HG03196 (cell line): ENCODE data around the gene GRK3.
"Not testable (repeated sequence)": the region's sequence is repeated elsewhere in the genome, so short reads cannot be mapped to it uniquely, and the experiment has no call there.

Experiments used
- ATAC-seq: cut with Tn5 transposase; IDR thresholded peaks from one replicate; pipeline ENCODE4 v1.9.1; 2021; ENCODE audit not compliant: unreplicated experiment

GRK3 gene

GRCh38 chr22:25623851-25624250 lies 59.4 kb downstream of the GRK3 start:
- no peak for ATAC-seq

- ATAC-seq = no peak
Measured at GRCh38 chr22:25624476-25624875, 60.0 kb downstream of the GRK3 start.

- ATAC-seq = not testable (repeated sequence)
Measured at GRCh38 chr22:25625747-25626623, 61.5 kb downstream of the GRK3 start.

GRCh38 chr22:25626624-25626990 lies 62.1 kb downstream of the GRK3 start:
- ATAC-seq = no peak

- no peak for ATAC-seq
Measured at GRCh38 chr22:25627271-25627852, 62.9 kb downstream of the GRK3 start.

- ATAC-seq = no peak
Measured at GRCh38 chr22:25628494-25628893, 64.0 kb downstream of the GRK3 start.

GRCh38 chr22:25629613-25630012 lies 65.1 kb downstream of the GRK3 start:
- ATAC-seq = no peak

- no peak for ATAC-seq
Measured at GRCh38 chr22:25630447-25630846, 66.0 kb downstream of the GRK3 start.

GRCh38 chr22:25636323-25636722 lies 71.8 kb downstream of the GRK3 start:
- no peak for ATAC-seq

GRCh38 chr22:25637032-25637431 lies 72.6 kb downstream of the GRK3 start:
- no peak for ATAC-seq

- no peak for ATAC-seq
Measured at GRCh38 chr22:25637672-25638071, 73.2 kb downstream of the GRK3 start.

- no peak for ATAC-seq
Measured at GRCh38 chr22:25638638-25639037, 74.2 kb downstream of the GRK3 start.

GRCh38 chr22:25641650-25642049 lies 77.2 kb downstream of the GRK3 start:
- no peak for ATAC-seq

- no peak for ATAC-seq
Measured at GRCh38 chr22:25643232-25644000, 78.9 kb downstream of the GRK3 start.

GRCh38 chr22:25644122-25644521 lies 79.6 kb downstream of the GRK3 start:
- ATAC-seq = no peak

GRCh38 chr22:25645266-25645665 lies 80.8 kb downstream of the GRK3 start:
- no peak for ATAC-seq

- no peak for ATAC-seq
Measured at GRCh38 chr22:25645964-25646363, 81.5 kb downstream of the GRK3 start.

GRCh38 chr22:25650833-25651232 lies 86.4 kb downstream of the GRK3 start:
- ATAC-seq = no peak

- ATAC-seq = no peak
Measured at GRCh38 chr22:25651332-25652085, 87.0 kb downstream of the GRK3 start.

- no peak for ATAC-seq
Measured at GRCh38 chr22:25654676-25655075, 90.2 kb downstream of the GRK3 start.

GRCh38 chr22:25655371-25655935 lies 91.0 kb downstream of the GRK3 start:
- no peak for ATAC-seq
